GM10847 (cell line): ENCODE measurements around the gene TIPRL.

Source experiments
- POLR2A ChIP-seq: IDR thresholded peaks from 2 replicates; pipeline ENCODE4 v1.6.1; 2011; ENCODE audit not compliant: insufficient read length; ENCODE audit errors: extremely low read depth

TIPRL gene

GRCh38 chr1:168146626-168147025, 32.1 kb upstream of the TIPRL start:
- TF ChIP-seq POLR2A, result no peak

GRCh38 chr1:168148916-168149315, 29.8 kb upstream of the TIPRL start:
- TF ChIP-seq POLR2A, result no peak

- no peak for TF ChIP-seq POLR2A
Measured at GRCh38 chr1:168150283-168150682, 28.5 kb upstream of the TIPRL start.

GRCh38 chr1:168151935-168152334, 26.8 kb upstream of the TIPRL start:
- no peak for TF ChIP-seq POLR2A

GRCh38 chr1:168155910-168156309, 22.9 kb upstream of the TIPRL start:
- no peak for TF ChIP-seq POLR2A

- TF ChIP-seq POLR2A, result no peak
Measured at GRCh38 chr1:168157638-168158037, 21.1 kb upstream of the TIPRL start.

- TF ChIP-seq POLR2A, result no peak
Measured at GRCh38 chr1:168159251-168159650, 19.5 kb upstream of the TIPRL start.

GRCh38 chr1:168159979-168160378, 18.8 kb upstream of the TIPRL start:
- TF ChIP-seq POLR2A, result no peak

- no peak for TF ChIP-seq POLR2A
Measured at GRCh38 chr1:168161459-168161858, 17.3 kb upstream of the TIPRL start.

- no peak for TF ChIP-seq POLR2A
Measured at GRCh38 chr1:168163670-168164069, 15.1 kb upstream of the TIPRL start.

GRCh38 chr1:168164771-168165170, 14.0 kb upstream of the TIPRL start:
- TF ChIP-seq POLR2A, result no peak

GRCh38 chr1:168167806-168168205, 11.0 kb upstream of the TIPRL start:
- TF ChIP-seq POLR2A, result no peak

- no peak for TF ChIP-seq POLR2A
Measured at GRCh38 chr1:168170564-168171508, 7.9 kb upstream of the TIPRL start.

- TF ChIP-seq POLR2A, result no peak
Measured at GRCh38 chr1:168172250-168172915, 6.4 kb upstream of the TIPRL start.

GRCh38 chr1:168178227-168178637, 530 bp upstream of the TIPRL start:
- TF ChIP-seq POLR2A, result no peak

- TF ChIP-seq POLR2A, result no peak
Measured at GRCh38 chr1:168179438-168180147, 831 bp downstream of the TIPRL start.
